Measurements from ENCODE around the gene ATG5. TPM values are rescaled to one million over a fixed set of nuclear protein-coding genes. Genes with fewer than 3 reads are reported as not detected.
"Not testable (repeated sequence)": the region's sequence is repeated elsewhere in the genome, so short reads cannot be mapped to it uniquely, and the experiment has no call there.

ATG5 gene
- total RNA-seq, 1 donor from 2014 or later = 45.3 TPM

DNA sequence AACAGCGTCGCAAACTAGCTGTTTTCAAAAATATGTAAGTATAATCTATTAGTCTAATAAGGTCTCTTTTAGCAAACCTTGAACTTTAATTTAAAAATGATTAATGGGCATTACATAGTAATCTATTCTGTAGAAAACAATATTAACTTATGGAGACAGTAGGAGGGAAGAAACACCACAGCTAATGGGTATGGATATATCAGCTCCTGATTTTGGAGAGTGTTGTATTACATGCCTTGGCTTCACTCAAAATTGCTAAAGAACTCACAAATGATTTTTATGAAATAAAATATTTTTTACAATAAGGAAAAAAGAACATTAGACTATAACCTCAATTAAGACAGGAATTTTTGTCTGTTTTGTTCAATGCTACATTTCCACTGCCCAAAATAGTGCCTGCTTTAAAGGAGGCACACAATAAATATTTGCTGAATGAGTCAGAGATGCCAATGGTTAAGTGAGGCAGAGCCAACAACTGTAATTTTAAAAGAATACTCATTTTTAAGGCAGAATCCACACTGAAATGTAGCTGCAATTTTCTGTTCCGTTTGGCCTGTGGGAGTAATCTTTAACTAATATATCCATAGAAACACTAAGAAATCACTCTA lies 15.7 kb downstream of the ATG5 start:
- DNase-seq = no peak

DNA sequence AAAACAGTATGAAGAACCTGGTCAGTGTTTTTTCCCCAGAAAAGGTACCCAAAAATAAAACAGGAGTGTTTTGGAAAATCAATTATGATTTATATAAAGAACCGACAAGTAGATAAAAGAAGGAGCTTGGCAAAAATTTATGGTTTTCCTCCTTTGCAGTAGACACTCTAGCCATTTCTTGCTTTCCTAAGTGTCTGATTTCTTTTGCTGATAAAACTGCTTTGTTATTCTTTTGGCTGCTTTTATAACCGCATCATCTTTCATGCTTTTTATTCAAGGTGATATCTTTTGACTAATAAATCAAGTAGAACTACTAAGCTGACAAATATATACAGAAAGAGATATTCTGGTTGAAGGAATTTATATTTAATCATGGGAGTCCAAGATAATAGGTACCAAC lies 16.6 kb downstream of the ATG5 start:
- no peak for DNase-seq

DNA sequence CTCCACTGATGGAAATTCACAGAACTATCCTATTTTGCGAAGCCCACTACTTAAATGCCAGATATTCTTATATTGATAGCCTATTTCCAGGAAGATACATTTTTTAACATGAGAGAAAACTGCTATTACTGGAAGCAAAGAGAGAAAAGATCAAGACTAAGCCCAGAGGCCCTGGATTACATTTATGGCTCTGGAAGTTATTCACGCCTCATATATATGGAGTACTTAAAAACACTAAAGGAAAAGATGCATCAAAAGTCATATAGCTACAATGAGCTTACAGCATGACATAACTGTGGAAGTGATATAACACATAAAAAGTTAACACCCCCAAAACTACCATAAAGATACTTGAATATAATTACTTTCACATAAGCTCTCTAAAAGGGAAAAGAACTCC lies 19.8 kb downstream of the ATG5 start:
- no peak for DNase-seq

DNA sequence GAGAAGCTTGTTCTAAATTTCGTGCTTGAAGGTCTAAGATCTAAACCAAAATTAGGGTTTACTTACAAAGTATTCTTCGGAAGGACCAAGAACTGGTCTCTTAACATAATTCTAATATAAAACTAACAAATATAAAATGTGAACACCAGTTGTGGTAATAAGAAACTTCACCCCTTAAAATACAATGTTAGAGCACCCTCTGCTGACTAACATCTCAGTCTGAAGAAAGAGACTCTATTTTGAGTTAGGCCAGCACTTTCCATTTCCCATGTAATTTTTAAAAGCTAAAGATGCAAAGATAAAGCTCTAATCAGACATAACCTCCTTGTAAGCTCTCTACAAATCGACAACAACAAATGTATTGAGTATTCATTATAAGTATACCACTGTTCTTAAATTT lies 24.6 kb downstream of the ATG5 start:
- DNase-seq = peak; percentile 52

DNA sequence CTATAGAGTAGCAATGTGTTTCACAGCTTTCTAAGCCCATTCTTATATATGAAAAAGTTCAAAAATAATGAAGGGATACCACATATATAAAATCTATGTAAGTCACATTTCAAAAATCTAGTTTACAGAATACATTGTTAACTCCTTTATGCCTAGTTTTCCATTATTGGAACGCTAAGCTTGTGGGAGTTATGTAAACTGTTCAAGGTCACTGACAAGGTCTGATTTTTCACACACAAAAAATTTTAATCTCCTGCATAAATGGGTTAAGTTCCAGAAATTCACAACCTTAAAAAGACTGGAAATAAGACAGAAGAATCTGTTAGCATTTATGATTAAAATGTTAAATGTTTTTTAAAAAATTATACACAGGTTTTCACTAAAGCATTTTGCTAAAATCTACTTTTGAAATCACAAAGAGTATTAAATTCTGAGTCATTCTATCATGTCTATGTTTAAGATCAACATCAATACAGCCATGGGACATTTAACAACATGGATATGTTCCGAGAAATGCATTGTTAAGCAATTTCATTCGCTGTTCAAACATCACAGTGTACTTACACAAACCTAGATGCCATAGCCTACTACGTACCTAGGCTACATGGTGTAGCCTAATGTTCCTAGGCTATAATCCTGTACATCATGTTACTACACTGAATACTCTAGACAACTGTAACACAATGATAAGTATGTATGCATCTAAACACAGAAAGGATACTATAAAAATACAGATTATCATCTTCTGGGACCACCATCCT lies 25.4 kb downstream of the ATG5 start:
- DNase-seq = no peak

DNA sequence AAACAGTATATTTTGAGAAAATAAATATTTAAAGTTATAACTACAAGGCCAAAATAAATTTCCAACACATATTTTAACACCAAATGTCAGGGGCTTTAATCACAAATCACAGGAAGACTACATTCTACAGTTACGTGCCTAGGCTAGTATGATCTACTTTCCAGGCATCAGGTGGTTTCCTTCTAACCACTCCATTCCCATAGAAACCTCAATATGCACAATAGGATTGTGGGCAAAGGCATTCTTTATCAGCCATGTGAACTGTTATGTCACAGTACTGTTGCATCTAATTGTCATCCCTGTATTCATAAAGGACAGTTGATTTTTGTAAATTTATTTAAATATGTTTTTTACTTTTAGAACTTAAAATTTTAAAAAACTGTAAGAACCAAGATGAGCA lies 32.4 kb downstream of the ATG5 start:
- no peak for DNase-seq

DNA sequence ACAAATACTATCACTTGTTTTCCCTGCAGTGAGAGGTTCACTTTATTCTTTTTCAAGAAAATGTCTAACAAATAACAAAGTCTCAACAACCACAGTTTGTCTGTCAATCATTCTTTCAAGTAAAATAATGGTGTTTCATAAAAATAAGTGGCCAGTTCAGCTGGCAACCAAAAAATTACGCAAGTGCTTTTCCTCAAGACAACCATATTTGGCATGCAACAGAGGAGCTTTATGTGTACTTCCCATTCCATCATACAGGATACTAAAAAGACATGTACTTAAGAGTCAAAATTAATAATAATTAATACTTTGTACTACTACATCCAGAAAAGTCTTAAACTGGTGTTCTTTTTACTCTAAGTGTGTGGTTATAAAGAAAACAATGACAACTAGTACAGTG lies 34.6 kb downstream of the ATG5 start:
- DNase-seq = no peak

DNA sequence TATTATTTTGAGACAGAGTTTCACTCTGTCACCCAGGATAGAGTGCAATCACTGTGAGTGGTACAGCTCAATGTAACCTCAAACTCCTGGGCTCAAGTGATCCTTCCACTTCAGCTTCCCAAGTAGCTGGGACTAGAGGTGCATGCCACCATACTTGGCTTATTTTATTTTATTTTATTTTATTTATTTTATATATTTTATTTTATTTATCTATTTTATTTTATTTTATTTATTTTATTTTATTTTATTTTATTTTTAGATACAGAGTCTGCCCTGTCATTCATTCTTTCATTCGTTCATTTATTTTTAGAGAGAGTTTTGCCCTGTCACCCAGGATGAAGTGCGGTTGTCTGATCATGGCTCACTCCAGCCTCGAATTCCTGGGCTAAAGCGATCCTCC lies 35.5 kb downstream of the ATG5 start:
- DNase-seq = no peak

DNA sequence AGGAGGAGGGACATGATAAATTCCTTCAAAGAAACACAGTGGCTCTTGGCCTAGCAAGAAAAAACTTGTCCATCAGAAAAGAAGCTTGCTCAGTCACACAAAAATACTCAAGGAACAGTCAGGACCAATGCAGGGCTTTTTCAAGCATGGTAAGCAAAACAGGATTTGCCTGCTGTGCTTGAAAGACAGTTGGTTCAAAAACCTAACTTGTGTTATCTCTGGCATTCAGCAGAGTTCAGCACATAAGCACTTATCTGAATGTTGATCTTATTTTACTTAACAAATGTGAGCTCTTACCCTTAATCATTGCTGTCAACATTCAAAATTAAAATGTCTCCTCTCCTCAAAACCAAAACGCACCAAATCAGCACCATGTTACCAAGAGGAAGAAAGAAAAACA lies 38.3 kb downstream of the ATG5 start:
- peak; percentile 20 for DNase-seq

DNA sequence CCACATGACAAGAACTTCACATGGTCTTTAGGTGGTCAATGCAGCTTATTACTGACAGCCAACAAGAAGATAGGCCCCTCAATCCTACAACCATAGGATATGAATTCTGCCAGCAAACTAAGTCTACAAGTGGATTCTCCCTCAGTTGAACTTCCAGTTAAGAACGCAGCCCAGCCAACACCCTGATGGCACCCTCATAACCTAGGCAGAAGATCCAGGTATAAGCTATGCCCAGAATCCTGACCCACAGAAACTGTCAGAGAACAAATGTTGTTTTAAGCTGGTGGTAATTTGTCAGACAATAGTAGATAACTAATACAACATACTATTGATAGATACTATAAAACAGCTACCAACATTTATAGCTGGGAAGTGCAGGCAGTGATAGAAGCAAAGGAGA lies 38.8 kb downstream of the ATG5 start:
- no peak for DNase-seq

DNA sequence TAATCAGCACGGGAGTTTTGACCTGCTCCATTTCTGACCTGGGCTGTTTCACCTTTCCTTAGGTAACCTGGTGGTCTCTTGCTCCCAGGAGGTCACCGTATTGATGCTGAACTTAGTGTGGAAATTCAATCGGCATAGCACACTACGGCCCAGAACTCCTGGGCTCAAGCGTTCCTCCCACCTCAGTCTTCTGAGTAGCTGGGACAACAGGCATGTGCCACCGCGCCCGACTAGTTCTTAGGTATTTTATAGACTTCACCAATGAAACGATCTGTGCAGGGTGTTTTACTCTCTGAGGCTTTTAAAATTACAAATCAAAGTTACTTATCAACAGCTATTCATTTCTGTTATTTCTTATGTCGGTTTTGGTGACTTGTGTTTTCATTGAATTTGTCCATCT lies 42.1 kb downstream of the ATG5 start:
- no peak for DNase-seq

DNA sequence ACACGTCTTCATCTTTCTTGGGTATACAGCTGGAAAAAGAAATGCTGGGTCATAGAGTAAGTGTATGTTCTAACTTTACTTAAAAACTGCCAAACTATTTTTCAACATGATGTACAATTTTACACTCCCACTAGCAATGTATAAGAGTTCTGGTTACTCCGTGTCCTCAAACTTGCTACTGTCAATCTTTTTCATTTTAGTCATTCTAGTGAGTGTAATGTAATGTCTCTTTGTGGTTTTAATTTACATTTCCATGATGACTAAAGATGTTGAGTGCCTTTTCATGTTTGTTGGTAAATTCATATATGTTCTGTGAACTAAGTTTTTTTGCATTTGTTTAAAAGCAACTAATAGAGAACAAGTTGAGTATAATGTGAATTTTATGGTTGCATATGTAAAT lies 43.9 kb downstream of the ATG5 start:
- DNase-seq = no peak

DNA sequence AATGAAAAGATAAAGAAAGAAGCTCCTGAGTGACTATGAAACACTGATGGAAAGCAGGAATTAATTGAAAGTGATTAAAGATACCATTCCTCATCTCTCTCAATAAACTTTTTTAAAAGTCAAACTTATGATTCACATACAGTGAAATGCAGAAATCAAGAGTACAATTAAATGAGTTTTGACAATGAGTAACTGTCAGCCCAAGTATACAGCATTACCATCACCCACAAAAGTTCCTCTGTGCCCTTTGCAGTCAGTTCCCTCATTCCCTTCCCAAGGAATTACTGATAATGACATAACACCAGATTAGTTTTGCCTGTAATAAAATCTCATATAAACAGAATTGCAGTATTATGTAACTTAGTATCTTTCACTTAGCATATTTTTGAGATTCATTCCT lies 44.5 kb downstream of the ATG5 start:
- DNase-seq = no peak

DNA sequence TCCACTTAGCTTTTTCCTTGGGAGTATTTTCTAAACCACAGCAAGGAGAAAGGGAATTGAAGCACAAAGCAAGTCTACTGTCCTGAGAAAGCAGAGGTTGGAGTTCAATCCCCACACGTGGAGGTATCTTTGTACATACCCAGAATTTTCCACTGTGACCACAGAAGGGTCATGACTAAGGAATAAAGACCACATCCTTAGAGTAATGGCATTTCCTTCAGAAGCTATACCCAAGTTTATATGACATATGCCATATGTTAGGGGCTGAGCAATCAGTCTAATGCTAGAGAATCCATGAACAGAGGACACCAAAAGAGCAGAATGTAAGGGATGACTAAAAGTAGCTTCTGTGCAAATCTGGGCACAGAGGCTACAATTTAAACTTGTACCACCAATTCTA lies 46.4 kb downstream of the ATG5 start:
- DNase-seq = no peak

DNA sequence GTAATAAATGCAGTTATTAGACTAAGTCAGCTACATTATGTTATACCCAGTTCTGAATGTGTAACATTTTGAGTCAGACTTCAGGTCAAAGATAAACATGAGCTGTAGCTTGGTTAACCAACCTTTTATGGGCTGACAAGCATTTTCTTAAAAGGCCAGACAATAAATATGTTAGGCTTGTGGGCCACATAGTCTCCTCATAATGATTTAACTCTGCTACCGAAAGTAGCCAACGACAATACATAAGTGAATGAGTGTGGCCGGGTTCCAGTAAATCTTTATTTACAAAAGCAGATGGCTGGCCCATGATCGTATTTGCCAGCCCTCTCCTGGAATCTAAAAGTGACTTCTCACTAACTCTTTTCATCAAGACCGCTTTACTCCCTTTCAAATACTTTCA lies 49.9 kb downstream of the ATG5 start:
- DNase-seq = no peak

DNA sequence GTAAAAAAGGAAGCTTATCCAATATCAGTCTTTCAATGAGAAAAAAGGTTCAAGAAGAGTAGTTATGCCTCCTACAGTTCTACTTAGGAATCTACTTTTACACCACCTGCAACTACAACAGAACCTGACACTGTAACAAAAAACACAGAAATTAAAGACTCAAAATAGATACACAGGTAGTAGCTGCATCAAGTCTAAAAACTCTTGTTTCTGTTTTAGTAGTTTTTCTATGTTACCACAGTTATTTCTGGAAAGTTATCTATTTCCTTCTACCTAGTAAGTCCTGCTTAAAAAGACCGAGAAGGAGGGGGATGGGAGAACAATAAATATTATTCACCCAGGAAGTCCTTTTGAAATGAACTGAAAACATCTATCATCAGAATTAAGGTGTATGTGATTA lies 52.5 kb downstream of the ATG5 start:
- DNase-seq = no peak

DNA sequence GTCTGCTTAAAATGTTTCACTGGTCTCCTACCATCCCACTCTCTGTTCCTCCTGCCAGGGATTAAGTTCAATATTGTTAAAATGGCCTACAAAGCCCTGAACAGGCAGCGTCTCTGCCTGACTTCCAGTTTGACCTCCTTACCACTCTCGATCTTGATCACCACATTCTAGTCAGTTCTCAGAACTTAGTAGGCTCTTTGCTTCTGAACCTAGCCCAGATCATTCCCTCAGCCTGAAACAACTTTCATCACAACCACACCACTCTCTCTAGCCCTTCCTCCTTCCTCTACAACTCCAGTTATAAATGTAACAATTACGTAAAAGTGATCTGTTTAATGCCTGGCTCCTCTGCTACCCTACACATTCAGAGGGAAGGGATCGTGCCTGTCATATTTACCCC lies 53.3 kb downstream of the ATG5 start:
- no peak for DNase-seq

DNA sequence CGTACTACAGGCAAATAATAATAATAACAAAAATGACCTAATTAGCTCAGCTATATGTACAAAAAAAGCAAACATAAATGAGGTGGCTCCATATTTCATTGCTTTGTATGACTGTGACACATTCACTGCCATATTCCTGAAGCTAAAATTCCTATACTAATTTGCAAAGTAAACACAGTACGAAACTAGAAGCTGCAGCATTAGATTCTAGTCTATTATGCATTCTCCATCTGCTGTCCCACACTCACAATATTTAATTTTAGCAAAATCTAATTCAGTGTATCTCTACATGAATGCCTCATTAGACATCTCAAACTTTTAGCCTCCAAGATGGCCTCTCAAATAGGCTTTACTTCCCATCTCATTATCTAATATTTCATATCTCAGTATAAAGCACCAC lies 55.1 kb downstream of the ATG5 start:
- DNase-seq = no peak

DNA sequence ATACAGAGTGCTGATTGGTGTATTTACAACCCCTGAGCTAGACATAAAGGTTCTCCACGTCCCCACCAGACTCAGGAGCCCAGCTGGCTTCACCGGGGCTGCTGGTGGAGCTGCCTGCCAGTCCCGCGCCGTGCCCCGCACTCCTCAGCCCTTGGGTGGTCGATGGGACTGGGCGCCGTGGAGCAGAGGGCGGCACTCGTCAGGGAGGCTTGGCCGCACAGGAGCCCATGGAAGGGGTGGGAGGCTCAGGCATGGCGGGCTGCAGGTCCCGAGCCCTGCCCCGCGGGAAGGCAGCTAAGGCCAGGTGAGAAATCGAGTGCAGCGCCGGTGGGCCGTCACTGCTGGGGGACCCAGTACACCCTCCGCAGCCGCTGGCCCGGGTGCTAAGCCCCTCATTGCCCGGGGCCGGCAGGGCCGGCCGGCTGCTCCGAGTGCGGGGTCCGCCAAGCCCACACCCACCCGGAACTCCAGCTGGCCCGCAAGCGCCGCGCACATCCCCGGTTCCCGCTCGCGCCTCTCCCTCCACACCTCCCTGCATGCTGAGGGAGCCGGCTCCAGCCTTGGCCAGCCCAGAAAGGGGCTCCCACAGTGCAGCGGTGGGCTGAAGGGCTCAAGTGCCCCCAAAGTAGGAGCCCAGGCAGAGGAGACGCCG lies 56.2 kb downstream of the ATG5 start:
- DNase-seq = not testable (repeated sequence)

DNA sequence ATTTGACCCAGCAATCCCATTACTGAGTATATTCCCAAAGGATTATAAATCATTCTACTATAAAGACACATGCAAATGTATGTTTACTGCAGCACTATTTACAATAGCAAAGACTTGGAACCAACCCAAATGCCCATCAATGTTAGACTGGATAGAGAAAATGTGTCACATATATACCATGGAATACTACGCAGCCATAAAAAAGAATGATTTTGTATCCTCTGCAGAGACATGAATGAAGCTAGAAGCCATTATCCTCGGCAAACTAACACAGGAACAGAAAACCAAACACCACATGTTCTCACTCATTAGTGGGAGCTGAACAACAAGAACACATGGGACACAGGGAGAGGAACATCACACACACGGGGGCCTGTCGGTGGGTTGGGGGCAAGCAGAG lies 57.1 kb downstream of the ATG5 start:
- not testable (repeated sequence) for DNase-seq

DNA sequence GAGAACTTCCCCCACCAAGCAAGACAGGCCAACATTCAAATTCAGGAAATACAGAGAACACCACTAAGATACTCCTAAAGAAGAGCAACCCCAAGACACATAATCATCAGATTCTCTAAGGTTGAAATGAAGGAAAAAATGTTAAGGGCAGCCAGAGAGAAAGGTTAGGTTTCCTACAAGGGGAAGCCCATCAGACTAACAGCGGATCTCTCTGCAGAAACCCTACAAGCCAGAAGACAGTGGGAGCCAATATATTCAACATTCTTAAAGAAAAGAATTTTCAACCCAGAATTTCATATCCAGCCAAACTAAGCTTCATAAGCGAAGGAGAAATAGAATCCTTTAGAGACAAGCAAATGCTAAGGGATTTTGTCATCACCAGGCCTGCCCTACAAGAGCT lies 61.1 kb downstream of the ATG5 start:
- not testable (repeated sequence) for DNase-seq

DNA sequence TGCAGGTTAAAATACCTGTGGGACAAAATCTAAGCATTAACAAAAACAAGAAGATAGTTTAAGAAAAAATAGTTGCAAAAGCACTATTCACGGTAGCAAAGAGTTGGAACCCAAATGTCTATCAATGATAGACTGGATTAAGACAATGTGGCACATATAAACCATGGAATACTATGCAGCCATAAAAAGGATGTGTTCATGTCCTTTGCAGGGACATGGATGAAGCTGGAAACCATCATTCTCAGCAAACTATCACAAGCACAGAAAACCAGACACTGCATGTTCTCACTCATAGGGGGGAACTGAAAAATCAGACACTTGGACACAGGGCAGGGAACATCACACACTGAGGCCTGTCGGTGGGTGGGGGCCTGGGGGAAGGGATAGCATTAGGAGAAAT lies 65.8 kb downstream of the ATG5 start:
- not testable (repeated sequence) for DNase-seq

DNA sequence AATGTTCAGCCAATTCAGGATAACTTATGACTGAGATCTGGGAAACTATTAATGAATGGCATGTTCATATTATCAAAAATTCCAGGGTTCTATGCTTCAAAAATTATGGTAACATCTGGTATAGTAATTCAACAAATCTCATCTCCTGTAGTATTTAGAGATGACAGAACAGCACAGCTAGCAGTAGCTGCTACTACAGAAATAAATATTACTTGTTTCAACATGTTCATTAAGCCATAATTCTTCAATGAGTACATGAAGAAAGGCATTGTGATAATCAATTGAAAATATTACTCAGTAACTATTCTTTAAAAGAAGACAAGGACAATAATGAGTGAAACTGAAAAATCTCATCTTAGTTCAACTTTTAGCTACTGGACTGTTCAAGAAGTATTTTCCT lies 66.8 kb downstream of the ATG5 start:
- DNase-seq = no peak

DNA sequence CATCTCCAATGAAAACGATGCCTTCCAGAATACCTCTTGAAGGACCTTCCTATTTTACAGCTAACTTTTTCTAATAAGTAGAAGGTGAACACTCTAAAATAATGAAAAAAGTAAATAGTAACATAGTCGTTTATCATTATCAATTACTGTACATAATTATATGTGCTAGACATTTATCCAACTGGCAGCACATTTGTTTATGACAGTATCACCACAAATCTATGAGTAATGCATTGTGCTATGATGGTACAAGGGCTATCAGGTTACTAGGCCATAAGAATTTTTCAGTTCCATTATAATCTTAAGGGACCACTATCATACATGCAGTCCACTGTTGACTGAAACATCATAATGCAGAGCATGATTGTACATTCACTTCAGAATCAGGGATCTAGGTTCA lies 68.4 kb downstream of the ATG5 start:
- no peak for DNase-seq

All from tongue (tissue), 2 donors.